GM21786 (cell line): ENCODE results near the gene SEH1L.
"Not testable (repeated sequence)": the region's sequence is repeated elsewhere in the genome, so short reads cannot be mapped to it uniquely, and the experiment has no call there.

ENCODE experiments used
- ATAC-seq: cut with Tn5 transposase; IDR thresholded peaks from one replicate; pipeline ENCODE4 v1.9.1; 2021; ENCODE audit not compliant: unreplicated experiment

The SEH1L gene, protein sequence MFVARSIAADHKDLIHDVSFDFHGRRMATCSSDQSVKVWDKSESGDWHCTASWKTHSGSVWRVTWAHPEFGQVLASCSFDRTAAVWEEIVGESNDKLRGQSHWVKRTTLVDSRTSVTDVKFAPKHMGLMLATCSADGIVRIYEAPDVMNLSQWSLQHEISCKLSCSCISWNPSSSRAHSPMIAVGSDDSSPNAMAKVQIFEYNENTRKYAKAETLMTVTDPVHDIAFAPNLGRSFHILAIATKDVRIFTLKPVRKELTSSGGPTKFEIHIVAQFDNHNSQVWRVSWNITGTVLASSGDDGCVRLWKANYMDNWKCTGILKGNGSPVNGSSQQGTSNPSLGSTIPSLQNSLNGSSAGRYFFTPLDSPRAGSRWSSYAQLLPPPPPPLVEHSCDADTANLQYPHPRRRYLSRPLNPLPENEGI

DNA sequence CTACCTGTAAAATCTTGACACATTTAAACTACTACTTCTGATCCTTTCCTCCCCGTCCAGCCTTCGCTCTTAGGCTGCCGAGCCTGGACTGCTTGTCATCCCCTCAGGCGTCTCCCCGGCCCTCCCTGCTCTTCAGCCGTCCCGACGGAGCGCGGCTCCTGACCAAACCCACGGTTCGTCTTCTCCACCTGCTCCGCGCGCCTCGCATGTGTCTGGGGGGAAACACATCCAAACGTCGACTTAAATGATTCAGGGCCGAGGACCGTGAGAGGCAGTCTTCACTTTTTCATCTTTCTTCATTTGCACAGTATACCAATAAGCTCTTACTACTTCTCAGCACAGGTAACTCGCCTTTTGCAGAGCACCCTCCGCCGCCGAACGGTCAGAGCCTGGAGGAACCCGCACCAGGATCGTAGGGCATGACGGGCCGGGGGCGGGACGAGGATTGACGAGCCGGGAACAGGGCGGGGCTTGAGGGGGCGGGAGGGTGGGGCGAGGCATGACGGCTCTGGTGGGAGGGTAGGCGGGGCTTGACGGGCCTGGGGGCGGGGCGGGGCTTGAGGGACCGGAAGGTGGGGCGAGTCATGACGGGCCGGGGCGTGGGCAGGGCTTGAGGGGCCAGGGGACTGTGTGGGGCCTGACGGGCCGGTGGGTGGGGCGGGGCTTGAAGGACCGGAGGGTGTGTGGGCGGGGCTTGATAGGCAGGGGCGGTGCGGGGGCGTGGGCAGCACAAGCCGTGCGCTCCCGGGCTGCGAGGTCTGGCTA lies at the start of gene SEH1L:
TSS of gene SEH1L (plus strand) at position 727 of the 765 bp plus-strand sequence. CDS start 111 bp downstream, outside the sequence.
- peak; percentile 72 for ATAC-seq

DNA sequence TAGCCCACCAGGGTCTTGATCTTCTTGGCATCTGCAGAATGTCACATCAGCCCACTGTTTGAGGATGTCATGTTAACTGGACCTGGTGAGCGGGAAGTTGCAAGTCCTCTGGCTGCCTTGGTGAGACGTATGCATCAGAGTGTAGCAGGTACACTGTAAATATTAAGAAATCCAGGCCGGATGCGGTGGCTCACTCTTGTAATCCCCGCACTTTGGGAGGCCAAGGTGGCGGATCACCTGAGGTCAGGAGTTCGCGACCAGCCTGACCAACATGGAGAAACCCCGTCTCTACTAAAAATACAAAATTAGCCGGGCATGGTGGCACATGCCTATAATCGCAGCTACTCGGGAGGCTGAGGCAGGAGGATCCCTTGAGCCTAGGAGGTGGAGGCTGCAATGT lies 46.6 kb upstream of the SEH1L start:
- ATAC-seq: not testable (repeated sequence)

DNA sequence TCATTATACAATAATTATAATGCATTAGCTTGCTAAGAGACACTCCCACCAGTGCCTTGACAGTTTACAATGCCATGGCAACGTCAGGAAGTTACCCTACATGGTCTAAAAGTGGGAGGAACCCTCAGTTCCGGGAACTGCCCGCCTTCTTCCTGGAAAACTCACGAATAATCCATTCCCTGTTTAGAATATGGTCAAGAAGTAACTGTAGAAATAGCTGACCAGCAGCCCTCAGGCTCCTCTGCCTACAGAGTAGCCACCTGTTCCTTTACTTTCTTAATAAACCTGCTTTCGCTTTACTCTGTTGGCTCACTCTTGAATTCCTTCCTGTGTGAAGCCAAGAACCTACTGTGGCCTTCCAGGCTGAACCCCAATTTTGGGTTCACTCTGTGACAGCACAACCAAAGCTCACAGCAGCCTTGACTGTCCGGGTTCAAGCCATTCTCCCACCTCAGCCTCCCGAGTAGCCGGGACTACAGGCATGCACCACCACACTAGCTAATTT lies 43.7 kb upstream of the SEH1L start:
- ATAC-seq: no peak

DNA sequence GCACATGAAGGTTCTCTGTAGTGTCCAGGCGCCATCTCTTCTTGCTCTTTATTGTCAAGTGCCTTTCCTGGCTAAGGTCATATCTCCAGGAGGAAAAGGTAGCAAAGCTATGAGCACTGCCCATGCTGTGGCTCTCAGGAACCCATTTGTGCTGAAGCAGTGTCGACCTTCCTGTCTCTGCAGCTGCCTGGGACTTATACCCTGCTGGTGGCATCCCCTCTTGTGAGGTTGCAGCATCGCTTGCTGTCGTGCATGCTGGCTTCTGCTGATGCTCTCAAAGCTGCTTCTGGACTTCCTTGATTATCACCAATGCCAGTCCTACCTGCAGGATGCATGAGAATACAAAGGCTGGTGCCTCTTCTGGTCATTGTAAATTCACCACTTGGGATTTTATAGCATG lies 41.7 kb upstream of the SEH1L start:
- ATAC-seq: no peak

DNA sequence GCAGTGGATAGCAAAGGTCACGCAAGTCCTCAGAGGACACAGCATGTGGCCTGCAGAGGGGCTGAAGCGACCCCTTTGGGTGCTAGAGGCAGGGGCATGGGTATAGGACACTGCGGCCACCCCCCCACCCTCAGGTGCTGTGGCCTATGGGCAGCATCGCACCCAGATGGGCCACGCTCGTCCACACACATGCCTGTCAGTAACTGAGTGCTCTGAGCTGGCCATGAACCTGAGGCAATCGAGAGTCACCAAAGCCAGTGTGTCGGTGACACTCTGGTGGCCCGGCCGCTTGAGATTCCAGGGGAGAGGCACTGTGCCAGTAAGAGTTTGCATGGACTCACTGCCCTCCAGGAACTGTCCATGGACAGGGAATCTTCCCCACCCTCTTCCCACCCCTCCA lies 41.0 kb upstream of the SEH1L start:
- no peak for ATAC-seq

DNA sequence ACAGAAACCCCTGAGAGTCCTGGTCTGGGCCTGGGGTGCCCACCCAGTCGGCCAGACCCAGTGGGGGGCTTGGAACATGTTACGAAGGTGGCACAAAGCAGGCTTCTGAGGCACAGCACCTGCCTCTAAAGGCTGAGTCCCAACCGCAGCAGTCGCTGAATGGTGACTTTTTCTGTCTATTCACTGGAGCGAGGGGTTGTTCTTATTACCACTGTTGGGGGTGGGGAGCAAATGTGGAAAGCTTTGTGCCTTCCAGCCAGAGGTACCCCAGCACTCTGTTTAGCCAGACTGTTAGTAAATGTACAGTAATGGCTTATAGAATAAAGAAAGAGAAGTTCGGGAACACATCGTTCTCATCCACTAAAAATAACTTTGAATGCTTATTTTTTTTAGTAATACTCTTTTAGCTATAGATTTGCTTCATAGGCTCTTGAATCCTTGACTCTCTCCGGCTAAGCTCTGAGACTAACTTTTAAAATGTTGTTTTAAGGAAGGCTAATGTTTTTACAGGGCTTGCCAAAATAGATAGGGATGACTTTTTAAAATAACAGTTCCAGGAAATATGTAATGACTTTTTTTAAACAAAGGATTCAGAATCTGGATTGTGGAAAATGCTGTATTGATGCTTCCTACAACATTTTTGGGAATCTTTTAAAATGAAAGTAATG lies 40.4 kb upstream of the SEH1L start:
- ATAC-seq: no peak

DNA sequence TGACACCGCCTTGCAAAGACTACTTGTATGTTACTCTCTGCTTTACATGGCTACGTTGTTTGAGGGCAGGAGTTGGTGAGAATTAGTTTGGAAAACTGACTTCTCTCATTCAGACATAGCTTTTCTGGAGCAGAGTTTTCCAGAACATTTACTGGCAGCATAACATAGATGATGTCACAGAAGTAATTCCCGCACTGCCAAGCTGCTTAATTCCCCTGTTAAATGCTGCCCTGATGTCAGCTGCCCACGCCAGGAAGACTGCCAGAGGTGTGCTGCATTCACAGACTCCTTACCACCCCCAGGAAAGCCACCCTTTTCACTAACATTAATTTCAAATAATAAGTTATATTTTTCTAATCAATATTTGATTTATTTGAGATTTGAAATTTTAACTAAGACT lies 39.1 kb upstream of the SEH1L start:
- ATAC-seq: no peak

DNA sequence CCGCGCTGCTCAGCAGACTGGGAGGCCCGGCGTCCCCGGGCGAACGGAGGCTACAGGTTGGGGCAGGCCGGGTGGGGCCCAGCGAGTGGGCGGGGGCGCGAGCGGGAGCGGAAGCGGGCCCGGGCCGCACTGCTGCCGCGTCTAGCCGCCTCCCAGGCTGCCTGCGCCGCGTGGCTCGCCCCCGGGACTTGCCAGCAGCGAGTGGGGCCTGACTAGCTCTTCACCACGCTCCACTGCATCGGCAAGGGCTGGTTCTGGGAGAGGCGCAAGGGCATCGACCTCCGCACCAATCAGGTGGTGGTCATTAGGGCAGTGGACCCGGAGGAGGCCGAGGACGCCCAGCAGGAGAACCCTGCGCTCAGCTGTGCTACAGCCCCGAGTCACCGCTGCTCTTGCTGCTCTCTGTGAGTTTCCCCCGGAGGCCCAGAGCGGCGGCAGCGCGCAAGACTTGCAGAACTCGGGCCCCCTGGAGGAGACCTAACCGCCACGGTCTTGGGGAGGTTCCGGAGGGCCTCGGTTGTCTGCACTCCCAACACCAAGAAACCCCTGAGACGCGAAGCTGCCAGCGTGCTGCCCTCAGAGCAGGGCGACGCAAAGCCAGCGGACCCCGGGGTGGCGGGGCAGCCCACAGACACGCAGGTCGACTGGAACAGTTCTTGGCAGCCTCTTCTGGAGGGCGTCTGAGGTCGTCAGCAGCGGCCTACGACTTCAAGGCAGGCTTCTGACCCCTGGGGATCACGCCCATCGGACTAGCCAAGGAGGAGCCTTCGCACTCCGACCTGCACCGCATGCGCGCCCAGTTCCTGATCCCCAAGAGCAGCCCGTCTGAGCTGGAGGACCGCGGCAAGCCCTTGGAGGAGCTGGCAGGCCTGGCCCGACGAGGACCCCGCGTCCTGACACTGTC lies 36.5 kb upstream of the SEH1L start:
- no peak for ATAC-seq

DNA sequence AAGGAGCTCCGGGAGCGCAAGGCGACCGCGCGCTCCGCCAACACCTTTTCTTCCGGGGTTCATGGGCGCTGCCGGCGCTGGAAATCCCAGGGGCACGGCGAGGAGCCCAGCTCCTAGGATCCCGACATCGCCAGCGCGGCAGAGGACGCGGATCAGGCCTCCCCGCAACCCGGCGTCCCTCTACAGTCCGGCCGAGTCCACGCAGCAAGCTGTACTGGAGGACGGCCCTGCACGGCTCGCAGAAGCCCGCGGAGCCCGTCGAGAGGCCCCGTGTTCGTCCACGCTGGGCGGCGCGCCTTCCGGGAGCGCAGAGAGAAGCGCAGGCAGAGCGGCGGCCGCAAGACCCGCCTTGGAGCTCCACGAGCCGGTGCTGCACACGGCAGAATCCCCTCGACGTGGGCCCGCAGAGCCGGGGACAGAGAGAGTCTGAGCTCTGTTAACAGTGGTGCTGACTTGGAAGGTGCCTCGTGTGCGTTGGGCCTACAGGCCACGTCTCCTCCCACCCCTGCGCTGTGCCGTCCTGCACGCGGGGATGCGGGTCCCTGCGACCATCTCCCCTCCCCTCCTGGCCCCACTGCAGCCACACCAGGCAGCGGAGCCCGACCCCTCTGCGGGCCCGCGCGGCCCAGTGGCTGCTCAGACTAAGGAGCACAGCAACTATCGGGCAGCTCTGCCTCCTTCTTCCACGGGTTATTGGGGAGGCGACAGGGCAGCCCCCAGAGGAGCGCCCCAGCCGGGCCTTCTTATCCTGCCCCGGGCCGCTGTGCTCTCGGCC lies 35.7 kb upstream of the SEH1L start:
- no peak for ATAC-seq

DNA sequence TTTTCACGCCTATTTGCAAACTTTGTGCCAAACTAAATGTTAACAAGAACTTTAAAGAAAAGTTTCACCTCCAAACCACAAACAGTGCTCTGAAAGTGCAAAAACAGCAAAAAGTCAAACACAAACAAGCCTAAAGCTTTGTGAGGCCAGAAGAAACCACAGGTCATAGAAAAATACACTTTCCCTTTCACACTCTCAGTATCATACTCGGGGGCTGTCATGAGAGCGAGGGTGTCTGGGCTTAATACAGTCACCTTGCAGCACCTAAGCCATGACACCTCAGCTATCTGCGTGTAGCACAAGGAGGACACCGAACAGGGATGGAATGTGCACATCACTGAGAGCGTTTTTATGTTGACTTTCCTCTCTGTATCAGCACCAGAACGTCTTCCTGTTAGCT lies 26.6 kb upstream of the SEH1L start:
- ATAC-seq: peak; percentile 84

DNA sequence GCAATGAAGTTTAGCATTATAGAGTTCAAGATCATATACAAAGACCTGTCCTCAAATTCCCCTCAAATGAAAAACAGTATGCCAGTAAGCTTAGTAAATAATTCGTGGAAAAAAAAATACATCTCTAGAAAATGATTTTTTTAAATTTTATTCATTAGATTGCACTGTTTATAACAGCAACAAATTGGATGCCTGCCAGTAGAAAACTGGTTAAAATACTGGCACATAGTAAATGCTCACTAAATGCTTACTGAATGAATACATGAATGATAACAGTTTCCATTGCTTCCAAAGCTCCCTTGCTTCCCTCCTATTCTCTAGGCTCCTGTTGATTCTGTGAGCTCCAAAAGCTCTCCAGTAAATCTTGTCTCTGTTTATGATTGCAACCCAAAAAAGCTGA lies 25.5 kb upstream of the SEH1L start:
- ATAC-seq: no peak

DNA sequence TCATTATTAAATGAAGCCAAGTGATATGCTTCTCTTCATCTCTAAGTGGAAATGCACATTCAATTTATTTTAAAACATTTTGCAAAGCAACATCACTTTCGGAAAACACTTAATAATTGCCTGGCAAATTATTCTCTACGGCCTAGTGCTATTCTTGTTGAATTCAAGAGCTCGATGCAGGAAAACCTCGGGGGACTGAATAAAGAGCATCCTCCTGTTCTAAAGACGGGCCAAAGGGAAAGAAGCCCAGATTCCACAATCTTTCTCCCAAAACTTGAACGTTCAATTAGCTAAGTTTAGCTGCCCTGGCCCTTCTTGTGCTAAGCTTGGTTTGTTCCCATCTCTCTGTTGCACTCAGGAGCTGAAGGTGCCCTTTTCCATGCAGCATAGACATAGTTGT lies 23.2 kb upstream of the SEH1L start:
- no peak for ATAC-seq

DNA sequence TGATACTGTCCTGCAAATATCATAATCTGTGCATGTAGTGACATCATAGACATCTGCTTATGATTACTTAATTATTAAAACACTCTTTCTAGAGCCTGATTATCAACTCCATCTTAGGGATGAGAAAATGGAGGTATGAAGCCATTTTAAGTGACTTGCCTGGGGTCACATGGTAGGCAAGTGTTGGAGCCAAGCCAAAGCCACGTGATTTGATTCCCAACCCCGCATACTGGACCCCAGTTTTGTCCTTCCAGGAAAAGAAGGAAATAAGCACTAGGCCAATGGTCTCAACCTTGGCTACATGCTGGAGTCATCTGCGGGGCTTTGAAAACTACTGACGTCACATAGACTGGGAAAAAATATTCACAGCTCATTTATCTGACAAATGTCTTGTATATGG lies 19.6 kb upstream of the SEH1L start:
- no peak for ATAC-seq

DNA sequence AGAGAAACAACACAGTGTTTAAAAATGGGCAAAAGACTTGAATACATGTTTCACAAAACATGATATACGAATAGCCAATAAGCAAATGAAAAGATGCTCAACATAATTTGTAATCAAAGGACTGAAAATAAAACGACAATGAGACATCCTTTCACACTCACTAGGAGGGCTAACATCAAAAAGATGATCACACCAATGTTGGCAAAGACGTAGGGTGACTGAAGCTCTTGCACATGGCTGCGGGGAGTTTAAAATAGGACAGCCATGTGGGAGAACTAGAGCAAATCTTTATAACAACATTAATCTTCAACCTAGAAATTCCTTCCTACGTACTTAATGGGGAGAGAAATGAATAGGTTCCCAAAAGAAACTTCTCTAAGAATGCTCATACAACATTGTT lies 19.2 kb upstream of the SEH1L start:
- ATAC-seq: no peak

DNA sequence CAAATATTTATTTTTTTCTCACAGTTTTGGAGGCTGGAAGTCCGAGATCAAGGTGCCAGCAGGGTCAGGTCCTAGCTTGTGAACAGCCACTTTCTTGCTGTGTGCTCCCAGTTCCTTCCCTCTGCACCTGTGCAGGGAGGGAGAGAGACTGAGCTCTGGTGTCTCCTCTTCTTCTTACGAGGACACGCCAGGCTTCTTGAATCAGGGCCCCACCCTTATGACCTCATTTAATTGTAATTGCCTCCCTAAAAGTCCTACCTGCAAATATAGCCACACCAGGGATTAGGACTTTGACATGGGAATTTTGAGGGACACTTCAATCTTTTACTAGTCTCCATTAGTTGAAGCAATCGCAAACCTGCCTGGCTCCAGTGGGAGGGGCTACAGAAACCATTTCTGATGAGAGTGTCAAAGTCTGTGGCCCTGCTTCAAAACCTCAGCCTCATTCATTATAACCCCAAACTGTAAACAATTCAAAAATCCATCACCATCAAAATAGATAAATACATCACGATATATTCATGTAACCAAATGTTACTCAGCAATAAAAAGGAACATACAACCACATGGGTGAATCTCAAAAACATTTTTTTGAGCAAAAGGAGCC lies 18.2 kb upstream of the SEH1L start:
- no peak for ATAC-seq

DNA sequence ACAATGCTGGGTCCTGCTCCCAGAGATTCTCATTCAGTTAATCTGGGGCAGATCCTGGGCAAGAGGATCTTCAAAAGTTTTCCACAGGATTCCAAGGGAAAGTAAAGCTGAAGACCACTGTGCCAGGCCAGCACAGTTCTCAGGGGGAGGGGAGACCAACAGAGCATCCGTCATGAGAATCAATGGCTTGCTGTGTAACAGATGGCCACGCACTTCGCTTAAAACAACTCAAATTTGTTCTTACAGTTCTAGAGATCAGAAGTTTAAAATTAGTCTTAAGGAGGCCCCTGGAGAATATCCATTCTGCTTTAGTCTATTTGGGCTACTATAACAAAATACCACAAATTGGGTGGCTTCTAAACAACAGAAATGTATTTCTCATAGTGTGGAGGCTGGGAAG lies 17.4 kb upstream of the SEH1L start:
- ATAC-seq: no peak

DNA sequence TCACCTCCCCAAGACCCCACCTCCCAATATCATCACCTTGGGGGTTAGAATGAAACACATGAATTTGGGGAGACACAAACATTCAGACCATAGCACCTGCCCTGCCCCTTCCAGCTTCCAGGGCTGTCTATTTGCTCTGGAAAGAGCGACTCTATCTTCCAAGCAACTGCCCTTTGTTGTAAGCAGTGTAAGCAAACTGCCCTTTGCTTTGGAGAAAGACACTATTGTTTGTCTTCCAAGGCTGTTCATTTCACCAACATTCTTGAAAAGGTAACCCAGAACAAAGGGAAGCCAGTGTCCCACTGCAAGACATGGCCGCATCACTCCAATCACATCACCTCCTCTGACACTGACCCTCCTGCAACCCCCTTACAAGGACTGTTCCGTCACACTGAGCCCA lies 16.9 kb upstream of the SEH1L start:
- no peak for ATAC-seq

DNA sequence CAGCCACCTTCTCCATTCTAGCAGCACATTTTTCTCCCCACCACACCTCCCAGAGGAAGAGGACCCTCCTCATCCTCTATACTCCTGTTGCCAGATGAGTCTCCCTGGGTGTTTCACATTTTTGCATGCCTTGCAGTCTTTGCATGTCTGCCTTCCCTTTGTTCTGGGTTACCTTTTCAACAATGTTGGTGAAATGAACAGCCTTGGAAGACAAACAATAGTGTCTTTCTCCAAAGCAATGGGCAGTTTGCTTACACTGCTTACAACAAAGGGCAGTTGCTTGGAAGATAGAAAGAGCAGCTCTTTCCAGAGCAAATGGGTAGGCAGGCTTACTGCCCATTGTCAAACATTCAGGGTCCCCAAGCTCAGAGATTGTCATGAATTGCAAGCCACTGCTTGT lies 14.5 kb upstream of the SEH1L start:
- ATAC-seq: no peak

DNA sequence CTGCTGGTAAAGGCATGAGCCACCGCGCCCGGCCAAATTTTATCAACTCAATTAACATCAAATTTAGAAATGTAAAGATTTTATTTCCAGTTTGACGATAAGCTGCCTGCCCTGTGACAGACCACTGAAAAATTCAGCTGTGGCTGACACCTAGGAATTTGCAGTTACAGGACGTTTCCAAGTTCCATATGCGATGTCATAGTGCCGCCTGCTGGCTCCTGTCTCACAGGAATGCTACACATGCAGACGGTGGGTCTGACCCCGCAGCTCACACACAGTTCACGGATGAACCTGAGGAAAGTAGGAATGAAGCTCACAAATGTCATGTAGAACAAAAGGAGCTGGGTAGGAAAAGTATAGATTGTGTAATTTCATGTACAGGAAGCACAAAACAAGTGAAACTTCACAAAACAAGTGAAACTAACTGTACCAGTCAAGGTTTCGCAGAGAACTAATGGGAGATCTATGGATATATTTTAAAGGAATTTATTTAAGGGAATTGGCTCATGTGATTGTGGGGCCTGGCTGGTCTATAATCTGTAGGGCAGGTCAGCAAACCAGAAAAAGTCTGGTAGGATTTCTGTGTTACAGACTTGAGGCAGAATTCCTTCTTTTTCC lies 13.2 kb upstream of the SEH1L start:
- no peak for ATAC-seq
